A549 (cell line): ENCODE data around the gene TBC1D10A. TPM values are rescaled to one million over a fixed set of nuclear protein-coding genes. Genes with fewer than 3 reads are reported as not detected.

Source experiments
- ATAC-seq, 2 experiments: fragments of 200-7000 bp in 1 of 2; fragments of >200 bp in 1 of 2; cut with Nextera tagmentation in 1 of 2; cut with Tn5 transposase in 1 of 2; 3 replicates each; pipeline versions ENCODE4 v1.8.0 to v1.9.1; 2018 to 2020; ENCODE audit warnings: mild to moderate bottlenecking in 1 of 2, moderate library complexity in 1 of 2
- CTCF ChIA-PET: fragments of 300-600 bp; sonication (Branson Sonifier 250); formaldehyde crosslinking; extraction: SDS; loops from one replicate; lab custom pipeline; 2021; ENCODE audit warnings: antibody characterized with exemption, inconsistent platforms; lab: Yijun Ruan, JAX
- POLR2A ChIA-PET: fragments of 350-600 bp; formaldehyde crosslinking; extraction: SDS; loops from one replicate; lab custom pipeline; 2021; ENCODE audit warnings: antibody characterized with exemption, inconsistent platforms; lab: Yijun Ruan, JAX
- DNase-seq, 2 experiments: peaks; one replicate each; pipeline versions ENCODE4 v3.0.0 to v3.0.0-alpha.2; 2011 to 2016; ENCODE audit warnings: low read depth in 1 of 2, low spot score in 1 of 2
- FAIRE-seq: peaks from 2 replicates; lab custom pipeline; 2011; peaks lifted over from hg19 to GRCh38; lab: Jason Lieb, UNC
- H3K27ac ChIP-seq, 2 experiments: fragments of >200 bp; sonication (Bioruptor Twin); formaldehyde crosslinking; 3 replicates each; pipeline ENCODE4 v1.5.1; 2016 to 2017
- H3K4me1 ChIP-seq: fragments of >200 bp; sonication (Bioruptor Twin); formaldehyde crosslinking; 3 replicates; pipeline ENCODE4 v1.6.1; 2016
- H3K4me2 ChIP-seq: fragments of >200 bp; sonication (Bioruptor Twin); formaldehyde crosslinking; 3 replicates; pipeline ENCODE4 v1.6.1; 2016
- H3K4me3 ChIP-seq: fragments of >200 bp; sonication (Bioruptor Twin); formaldehyde crosslinking; 3 replicates; pipeline ENCODE4 v1.5.1; 2016
- H3K9me3 ChIP-seq: fragments of >200 bp; sonication (Bioruptor Twin); formaldehyde crosslinking; 3 replicates; pipeline ENCODE4 v1.6.1; 2016
- CBX8 ChIP-seq: fragments of 200-600 bp; sonication (generic); IDR thresholded peaks from 2 replicates; pipeline ENCODE4 v1.6.1; 2016
- EHF ChIP-seq: fragments of 250-450 bp; sonication (Bioruptor Pico); IDR thresholded peaks from 2 replicates; pipeline ENCODE4 v1.5.0; 2020; ENCODE audit warnings: mild to moderate bottlenecking
- EP300 ChIP-seq, 2 experiments: fragments of >200 bp; sonication (Bioruptor Twin); formaldehyde crosslinking; IDR thresholded peaks; 2 replicates in 1 of 2; 3 replicates in 1 of 2; pipeline ENCODE4 v1.6.1; 2016 to 2017
- ESRRA ChIP-seq: fragments of 150-350 bp; IDR thresholded peaks from 2 replicates; pipeline ENCODE4 v1.6.1; 2014; ENCODE audit warnings: mild to moderate bottlenecking, low read length, borderline replicate concordance
- GATA3 ChIP-seq: IDR thresholded peaks from 2 replicates; pipeline ENCODE4 v1.6.1; 2012; ENCODE audit warnings: borderline replicate concordance
- HEYL ChIP-seq: fragments of 250-450 bp; sonication (Bioruptor Pico); IDR thresholded peaks from 2 replicates; pipeline ENCODE4 v1.8.0; 2021; ENCODE audit warnings: mild to moderate bottlenecking, moderate library complexity
- HOXA7 ChIP-seq: fragments of 250-450 bp; sonication (Bioruptor Pico); IDR thresholded peaks from 2 replicates; pipeline ENCODE4 v1.5.0; 2020; ENCODE audit warnings: mild to moderate bottlenecking, moderate library complexity
- HOXB13 ChIP-seq: fragments of 250-450 bp; sonication (Bioruptor Pico); IDR thresholded peaks from 2 replicates; pipeline ENCODE4 v1.5.0; 2020; ENCODE audit warnings: low read depth, mild to moderate bottlenecking, moderate library complexity
- JUNB ChIP-seq: fragments of >200 bp; sonication (Bioruptor Twin); formaldehyde crosslinking; IDR thresholded peaks from 2 replicates; pipeline ENCODE4 v1.6.1; 2016
- KDM1A ChIP-seq: fragments of 200-600 bp; sonication (generic); IDR thresholded peaks from 2 replicates; pipeline ENCODE4 v1.6.1; 2016; ENCODE audit warnings: low read depth, mild to moderate bottlenecking
- KDM5A ChIP-seq: fragments of 200-600 bp; sonication (generic); IDR thresholded peaks from 2 replicates; pipeline ENCODE4 v1.6.1; 2016; ENCODE audit warnings: antibody characterized with exemption, mild to moderate bottlenecking
- MAFK ChIP-seq: fragments of 450-650 bp; IDR thresholded peaks from 2 replicates; pipeline ENCODE4 v1.6.1; 2014; ENCODE audit not compliant: partially characterized antibody
- NPAS2 ChIP-seq: fragments of 250-450 bp; sonication (Bioruptor Pico); IDR thresholded peaks from 2 replicates; pipeline ENCODE4 v1.8.0; 2022; ENCODE audit warnings: mild to moderate bottlenecking, moderate library complexity, borderline replicate concordance
- PHF8 ChIP-seq: fragments of 200-600 bp; sonication (generic); IDR thresholded peaks from 2 replicates; pipeline ENCODE4 v1.6.1; 2016; ENCODE audit warnings: low read depth, mild to moderate bottlenecking, antibody characterized with exemption, moderate library complexity, borderline replicate concordance
- RCOR1 ChIP-seq: fragments of 150-350 bp; IDR thresholded peaks from 2 replicates; pipeline ENCODE4 v1.6.1; 2014; ENCODE audit warnings: antibody characterized with exemption, low read length, low read depth
- RFX5 ChIP-seq: fragments of 450-650 bp; IDR thresholded peaks from 2 replicates; pipeline ENCODE4 v1.7.1; 2014; ENCODE audit warnings: antibody characterized with exemption, mild to moderate bottlenecking, moderate library complexity
- SMC3 ChIP-seq: fragments of >200 bp; sonication (Bioruptor Twin); formaldehyde crosslinking; IDR thresholded peaks from 3 replicates; pipeline ENCODE4 v1.6.1; 2018; ENCODE audit warnings: inconsistent platforms
- TFCP2L1 ChIP-seq: fragments of 250-450 bp; sonication (Bioruptor Pico); IDR thresholded peaks from 2 replicates; pipeline ENCODE4 v1.5.0; 2021; ENCODE audit warnings: mild to moderate bottlenecking
- TP53 ChIP-seq: fragments of 250-450 bp; sonication (Bioruptor Pico); IDR thresholded peaks from 2 replicates; pipeline ENCODE4 v1.5.0; 2021; ENCODE audit warnings: mild to moderate bottlenecking, moderate library complexity
- ZC3H11A ChIP-seq: fragments of 450-650 bp; IDR thresholded peaks from 2 replicates; pipeline ENCODE4 v1.6.1; 2014; ENCODE audit warnings: antibody characterized with exemption, mild to moderate bottlenecking
- ZFP36 ChIP-seq: fragments of 450-650 bp; IDR thresholded peaks from 2 replicates; pipeline ENCODE4 v1.6.1; 2014; ENCODE audit warnings: borderline replicate concordance; ENCODE audit not compliant: partially characterized antibody
- WGBS: methylation state at CpG from one replicate; pipeline ENCODE4 v1.1.6; 2017; ENCODE audit errors: missing lambda C conversion rate; 5-methylcytosine and 5-hydroxymethylcytosine counted together
- polyA plus RNA-seq, 4 experiments: library from polyadenylated mRNA; depleted of rRNA in 3 of 4; stranded (reverse); fragments of >200 nt; fragmentation: RNase III in 1 of 4; extraction: RNeasy Plus Mini Kit Qiagen cat#74134 plus additional on column Dnase treatment in 1 of 4; gene quantifications; 2 replicates in 3 of 4; 3 replicates in 1 of 4; pipeline ENCODE4 v1.2.3, GENCODE V29; 2011 to 2017
- TF ChIP-seq, protein P1 (sequence below): fragments of >200 bp; sonication (Bioruptor Twin); formaldehyde crosslinking; IDR thresholded peaks from 3 replicates; pipeline ENCODE4 v1.5.1; 2016
- TF ChIP-seq, protein P2 (sequence below): fragments of >200 bp; sonication (Bioruptor Twin); formaldehyde crosslinking; IDR thresholded peaks from 2 replicates; pipeline ENCODE4 v1.6.1; 2016
- TF ChIP-seq, protein P3 (sequence below): fragments of >200 bp; sonication (Bioruptor Twin); formaldehyde crosslinking; IDR thresholded peaks from 3 replicates; pipeline ENCODE4 v1.6.1; 2016
- TF ChIP-seq, protein P4 (sequence below): fragments of 150-350 bp; IDR thresholded peaks from 2 replicates; pipeline ENCODE4 v1.6.1; 2014; ENCODE audit warnings: low read depth, mild to moderate bottlenecking, low read length

TBC1D10A gene
- polyA plus RNA-seq, 2 of the 4 experiments (the other 2 are of a cell fraction), result 5.8 to 6.8 TPM

DNA sequence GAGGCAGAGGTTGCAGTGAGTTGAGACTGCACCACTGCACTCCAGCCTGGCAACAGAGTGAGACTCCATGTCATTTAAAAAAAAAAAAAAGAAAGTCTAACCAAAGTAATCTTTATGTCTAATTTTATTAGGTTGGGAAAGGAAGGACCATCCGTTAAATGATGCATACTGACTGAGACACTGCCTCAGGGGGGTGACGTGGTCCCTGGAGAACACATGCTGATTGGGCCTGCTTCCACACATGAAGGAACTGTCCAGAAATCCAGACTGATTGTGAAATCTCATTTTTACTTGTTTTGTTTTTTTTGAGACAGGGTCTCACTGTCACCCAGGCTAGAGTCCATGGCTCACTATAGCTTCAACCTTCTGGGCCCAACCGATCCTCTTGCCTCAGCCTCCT, 24.5 kb upstream of the TBC1D10A start:
- ChIA-PET POLR2A (no interaction called here), CTCF (no interaction called here)

DNA sequence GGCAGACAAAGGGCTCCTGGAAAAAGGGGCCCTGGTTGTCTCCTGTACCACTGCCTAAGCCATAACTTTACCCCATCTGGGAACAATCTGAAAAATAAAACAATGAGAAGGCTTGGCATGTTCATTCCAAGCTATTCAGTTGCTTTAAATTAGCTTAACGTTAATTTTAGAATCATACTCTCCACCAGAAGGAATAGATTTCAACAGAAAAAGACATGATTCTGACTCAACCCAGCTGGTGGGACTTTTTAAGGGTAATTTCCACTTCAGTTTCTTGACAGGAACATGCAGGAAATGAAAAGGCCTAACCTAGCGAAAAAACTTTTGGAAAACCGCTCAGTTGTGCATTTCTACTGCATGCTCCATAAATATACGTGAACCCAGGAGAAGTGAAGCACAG, 22.1 kb upstream of the TBC1D10A start:
- no peak for ATAC-seq
- CTCF ChIA-PET, result interaction anchor here (1.2 kb wide), 1 partner anchor 61 kb away, joined by 4 read pairs; no protein-coding TSS in a partner anchor
- Histone ChIP-seq H3K27ac (no peak overlapping the region), H3K4me1 (no peaks in the 10 kb centered on the region; the same call in 2 of the 3 replicates), H3K4me2 (no peak overlapping the region), H3K4me3 (no peak overlapping the region), H3K9me3 (no peaks in the 10 kb centered on the region)
- no peak for TF ChIP-seq ZFP36
- TF ChIP-seq ESRRA, result no peak
- TF ChIP-seq GATA3, result no peak
- TF ChIP-seq RCOR1, result no peak
- TF ChIP-seq ZC3H11A, result no peak
- TF ChIP-seq CBX8, result no peak
- no peak for TF ChIP-seq NPAS2 (CRISPR knock-in tag)
- TF ChIP-seq HOXB13 (CRISPR knock-in tag), result no peak
- TF ChIP-seq, protein P1, sequence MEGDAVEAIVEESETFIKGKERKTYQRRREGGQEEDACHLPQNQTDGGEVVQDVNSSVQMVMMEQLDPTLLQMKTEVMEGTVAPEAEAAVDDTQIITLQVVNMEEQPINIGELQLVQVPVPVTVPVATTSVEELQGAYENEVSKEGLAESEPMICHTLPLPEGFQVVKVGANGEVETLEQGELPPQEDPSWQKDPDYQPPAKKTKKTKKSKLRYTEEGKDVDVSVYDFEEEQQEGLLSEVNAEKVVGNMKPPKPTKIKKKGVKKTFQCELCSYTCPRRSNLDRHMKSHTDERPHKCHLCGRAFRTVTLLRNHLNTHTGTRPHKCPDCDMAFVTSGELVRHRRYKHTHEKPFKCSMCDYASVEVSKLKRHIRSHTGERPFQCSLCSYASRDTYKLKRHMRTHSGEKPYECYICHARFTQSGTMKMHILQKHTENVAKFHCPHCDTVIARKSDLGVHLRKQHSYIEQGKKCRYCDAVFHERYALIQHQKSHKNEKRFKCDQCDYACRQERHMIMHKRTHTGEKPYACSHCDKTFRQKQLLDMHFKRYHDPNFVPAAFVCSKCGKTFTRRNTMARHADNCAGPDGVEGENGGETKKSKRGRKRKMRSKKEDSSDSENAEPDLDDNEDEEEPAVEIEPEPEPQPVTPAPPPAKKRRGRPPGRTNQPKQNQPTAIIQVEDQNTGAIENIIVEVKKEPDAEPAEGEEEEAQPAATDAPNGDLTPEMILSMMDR, result no peak
- TF ChIP-seq MAFK, result no peak
- TF ChIP-seq JUNB, result no peak
- TF ChIP-seq HEYL (CRISPR knock-in tag), result no peak
- TF ChIP-seq, protein P2, sequence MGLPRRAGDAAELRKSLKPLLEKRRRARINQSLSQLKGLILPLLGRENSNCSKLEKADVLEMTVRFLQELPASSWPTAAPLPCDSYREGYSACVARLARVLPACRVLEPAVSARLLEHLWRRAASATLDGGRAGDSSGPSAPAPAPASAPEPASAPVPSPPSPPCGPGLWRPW, result no peak
- TF ChIP-seq, protein P3, sequence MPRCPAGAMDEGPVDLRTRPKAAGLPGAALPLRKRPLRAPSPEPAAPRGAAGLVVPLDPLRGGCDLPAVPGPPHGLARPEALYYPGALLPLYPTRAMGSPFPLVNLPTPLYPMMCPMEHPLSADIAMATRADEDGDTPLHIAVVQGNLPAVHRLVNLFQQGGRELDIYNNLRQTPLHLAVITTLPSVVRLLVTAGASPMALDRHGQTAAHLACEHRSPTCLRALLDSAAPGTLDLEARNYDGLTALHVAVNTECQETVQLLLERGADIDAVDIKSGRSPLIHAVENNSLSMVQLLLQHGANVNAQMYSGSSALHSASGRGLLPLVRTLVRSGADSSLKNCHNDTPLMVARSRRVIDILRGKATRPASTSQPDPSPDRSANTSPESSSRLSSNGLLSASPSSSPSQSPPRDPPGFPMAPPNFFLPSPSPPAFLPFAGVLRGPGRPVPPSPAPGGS, result no peak
- TF ChIP-seq TP53 (CRISPR knock-in tag), result no peak
- no peak for TF ChIP-seq PHF8
- TF ChIP-seq RFX5, result no peak
- TF ChIP-seq TFCP2L1 (CRISPR knock-in tag), result no peak
- TF ChIP-seq EP300 (IDR thresholded peaks at IDR 0.05), result no peak
- no peak for DNase-seq
- no peak for FAIRE-seq
- WGBS, result 93% methylated on average over 4 of the region's 4 CpGs
- POLR2A ChIA-PET, result no interaction called here

More for the DNA sequence above, 24.5 kb upstream of the TBC1D10A start:
- no peaks in the 10 kb centered on the region for H3K9me3 ChIP-seq
- H3K27ac ChIP-seq, result no peak overlapping the region
- WGBS, result 96% methylated on average over 3 of the region's 3 CpGs
- H3K4me1 ChIP-seq, result peaks cover 15% of the 10 kb centered on the region; the same call in 1 of the 3 replicates
- H3K4me2 ChIP-seq, result no peak overlapping the region
- ATAC-seq (no peak), FAIRE-seq (no peak), DNase-seq (no peak)
- H3K4me3 ChIP-seq, result no peak overlapping the region
- no peak for TF ChIP-seq EHF (CRISPR knock-in tag)
- TF ChIP-seq HOXA7 (CRISPR knock-in tag), result no peak
- TF ChIP-seq, protein P4, sequence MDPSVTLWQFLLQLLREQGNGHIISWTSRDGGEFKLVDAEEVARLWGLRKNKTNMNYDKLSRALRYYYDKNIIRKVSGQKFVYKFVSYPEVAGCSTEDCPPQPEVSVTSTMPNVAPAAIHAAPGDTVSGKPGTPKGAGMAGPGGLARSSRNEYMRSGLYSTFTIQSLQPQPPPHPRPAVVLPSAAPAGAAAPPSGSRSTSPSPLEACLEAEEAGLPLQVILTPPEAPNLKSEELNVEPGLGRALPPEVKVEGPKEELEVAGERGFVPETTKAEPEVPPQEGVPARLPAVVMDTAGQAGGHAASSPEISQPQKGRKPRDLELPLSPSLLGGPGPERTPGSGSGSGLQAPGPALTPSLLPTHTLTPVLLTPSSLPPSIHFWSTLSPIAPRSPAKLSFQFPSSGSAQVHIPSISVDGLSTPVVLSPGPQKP, result no peak
- no peak for TF ChIP-seq SMC3
- no peak for TF ChIP-seq KDM5A
- TF ChIP-seq KDM1A, result no peak
